Inferior parietal cortex (tissue), 1 donor: ENCODE data around the gene SLC13A3.

ENCODE experiments used
- DNase-seq: peaks from one replicate; pipeline ENCODE4 v3.0.0-alpha.2; 2016; ENCODE audit errors: extremely low spot score

The SLC13A3 gene, protein sequence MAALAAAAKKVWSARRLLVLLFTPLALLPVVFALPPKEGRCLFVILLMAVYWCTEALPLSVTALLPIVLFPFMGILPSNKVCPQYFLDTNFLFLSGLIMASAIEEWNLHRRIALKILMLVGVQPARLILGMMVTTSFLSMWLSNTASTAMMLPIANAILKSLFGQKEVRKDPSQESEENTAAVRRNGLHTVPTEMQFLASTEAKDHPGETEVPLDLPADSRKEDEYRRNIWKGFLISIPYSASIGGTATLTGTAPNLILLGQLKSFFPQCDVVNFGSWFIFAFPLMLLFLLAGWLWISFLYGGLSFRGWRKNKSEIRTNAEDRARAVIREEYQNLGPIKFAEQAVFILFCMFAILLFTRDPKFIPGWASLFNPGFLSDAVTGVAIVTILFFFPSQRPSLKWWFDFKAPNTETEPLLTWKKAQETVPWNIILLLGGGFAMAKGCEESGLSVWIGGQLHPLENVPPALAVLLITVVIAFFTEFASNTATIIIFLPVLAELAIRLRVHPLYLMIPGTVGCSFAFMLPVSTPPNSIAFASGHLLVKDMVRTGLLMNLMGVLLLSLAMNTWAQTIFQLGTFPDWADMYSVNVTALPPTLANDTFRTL

DNA sequence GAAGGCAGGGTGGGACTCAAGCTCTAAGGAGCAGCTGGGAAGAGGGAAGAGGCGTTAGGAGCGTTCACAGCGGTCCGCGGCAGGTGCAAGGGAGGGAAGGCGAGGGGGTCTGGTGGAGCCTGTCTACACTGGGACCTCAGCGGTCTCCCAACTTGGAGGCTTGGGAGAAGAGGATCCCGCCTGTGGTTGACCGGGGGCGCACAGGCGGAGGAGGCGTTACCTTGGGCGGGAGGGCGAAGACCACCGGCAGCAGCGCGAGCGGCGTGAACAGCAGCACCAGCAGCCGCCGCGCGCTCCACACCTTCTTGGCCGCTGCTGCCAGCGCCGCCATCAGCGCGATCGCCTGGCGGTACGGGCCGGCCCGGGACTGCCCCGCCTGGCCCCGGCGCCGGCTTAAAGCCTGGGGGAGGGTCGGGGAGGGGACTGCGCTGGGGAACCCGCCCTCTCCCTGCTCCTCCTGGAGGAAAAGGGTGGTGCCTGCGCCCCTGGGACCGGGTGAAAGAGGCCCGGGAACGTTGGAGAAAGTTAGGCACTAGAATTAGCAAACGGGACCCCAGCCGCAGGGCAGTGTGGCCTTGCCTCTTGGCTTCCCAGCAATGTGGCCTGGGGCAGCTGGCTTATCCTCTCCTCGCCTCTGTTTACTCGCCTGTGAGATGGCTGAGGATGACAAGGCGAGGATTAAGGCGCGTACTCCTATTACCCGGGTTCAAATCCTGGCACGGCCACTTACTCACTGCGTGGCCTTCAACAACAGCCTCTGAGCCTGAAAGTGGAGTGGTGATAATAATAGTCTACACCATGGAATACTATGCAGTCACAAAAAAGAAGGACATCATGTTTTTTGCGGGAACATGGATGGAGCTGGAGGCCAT lies at the start of gene SLC13A3:
Gene SLC13A3, minus strand, starts transcription at position 369 of the 872 bp plus-strand sequence. Its CDS starts 38 bp downstream, at position 331.
- DNase-seq, result no peak

DNA sequence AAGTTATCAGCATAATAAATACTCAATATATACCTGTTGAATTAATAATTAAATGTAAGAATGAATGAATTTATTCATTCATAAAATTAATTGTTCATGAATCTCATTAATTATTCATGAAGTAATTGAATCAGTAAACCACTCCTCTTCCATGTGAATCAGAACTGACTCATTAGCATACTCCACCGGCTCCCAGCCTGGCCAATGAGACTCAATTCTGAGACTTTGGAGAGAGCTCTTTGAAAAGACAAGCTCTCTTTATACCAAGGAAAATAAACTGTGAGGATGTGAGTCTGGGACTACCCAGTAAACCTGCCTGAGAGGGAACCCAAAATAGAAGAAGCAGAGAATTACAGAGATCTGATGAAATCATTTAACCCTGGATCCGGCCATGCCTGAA lies 49.8 kb upstream of the SLC13A3 start:
- DNase-seq, result no peak

GRCh38 chr20:46700481-46700880 lies 49.2 kb upstream of the SLC13A3 start:
- DNase-seq, result no peak

DNA sequence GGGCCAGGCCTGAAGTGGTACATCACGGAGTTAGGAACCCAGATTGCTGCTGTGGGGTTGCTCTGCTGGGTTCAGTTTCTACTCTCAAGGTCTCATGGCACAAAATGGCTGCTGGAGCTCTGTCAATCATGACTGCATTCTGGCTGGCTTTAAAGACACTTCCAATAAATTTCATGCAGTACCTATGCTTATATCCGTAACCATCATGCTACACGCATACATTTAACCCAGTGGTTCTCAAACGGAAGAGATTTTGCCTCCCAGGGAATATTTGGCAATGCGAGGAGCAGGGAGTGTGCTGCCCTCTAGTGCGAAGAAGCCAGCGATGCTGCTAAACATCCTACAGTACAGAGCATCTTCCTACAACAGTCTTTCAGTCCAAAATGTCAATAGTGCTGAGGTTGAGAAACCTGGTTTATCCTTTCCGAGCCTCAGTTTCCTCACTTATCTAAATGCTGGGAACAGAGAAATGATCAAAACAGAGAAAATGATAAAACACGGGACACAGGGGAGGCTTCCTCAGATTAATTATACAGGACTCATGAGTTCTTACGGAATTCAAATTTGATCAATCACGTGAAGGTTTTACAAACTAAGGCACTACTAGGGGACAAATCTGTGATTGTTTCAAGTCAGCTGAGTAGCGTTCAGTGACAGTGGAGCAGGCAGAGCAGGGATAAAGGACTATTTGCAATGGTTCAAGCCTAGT lies 48.5 kb upstream of the SLC13A3 start:
- no peak for DNase-seq

DNA sequence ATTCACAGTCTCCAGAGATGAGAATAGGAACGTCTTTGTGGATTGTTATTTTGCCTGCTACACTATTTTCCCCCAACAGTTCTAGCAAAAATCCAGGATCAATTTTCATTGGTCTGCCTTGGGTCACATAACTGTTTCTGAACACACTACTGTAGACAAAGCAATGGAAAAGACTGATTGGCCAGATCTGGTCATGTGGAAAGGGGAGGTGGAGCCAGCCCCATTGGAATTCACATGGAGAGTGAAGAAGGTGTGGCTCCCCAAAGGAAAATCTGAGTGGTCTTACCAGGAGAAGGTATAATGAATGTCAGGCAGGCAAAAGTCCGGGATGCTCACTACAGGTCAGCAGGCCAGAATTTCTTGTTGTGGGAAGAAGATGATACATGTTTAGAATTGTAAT lies 47.5 kb upstream of the SLC13A3 start:
- DNase-seq, result no peak

DNA sequence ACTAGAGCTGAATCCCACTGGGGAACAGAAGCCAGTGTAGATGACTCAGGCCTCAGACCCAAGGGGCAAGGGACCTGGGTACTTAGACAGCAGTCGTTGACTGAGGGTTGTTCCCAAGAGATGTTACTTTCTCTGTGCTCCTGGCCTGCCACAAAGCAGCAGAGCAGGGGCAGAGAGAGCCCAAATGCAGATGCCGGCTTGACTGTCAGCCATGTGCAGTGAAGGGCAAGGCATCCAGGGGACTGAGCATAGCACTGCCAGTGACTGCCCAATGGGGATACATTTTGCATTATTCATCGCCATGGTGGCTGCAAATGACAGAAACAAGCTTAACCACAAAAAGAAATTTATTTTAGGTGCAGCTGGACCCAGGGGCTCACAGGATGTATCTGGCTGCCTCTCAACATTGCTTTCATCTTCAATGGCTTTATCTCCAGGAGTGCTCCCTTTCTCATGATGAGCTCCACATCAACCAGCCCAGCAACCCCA lies 45.6 kb upstream of the SLC13A3 start:
- DNase-seq, result no peak

GRCh38 chr20:46695892-46696291 lies 44.6 kb upstream of the SLC13A3 start:
- DNase-seq, result peak; percentile 23

DNA sequence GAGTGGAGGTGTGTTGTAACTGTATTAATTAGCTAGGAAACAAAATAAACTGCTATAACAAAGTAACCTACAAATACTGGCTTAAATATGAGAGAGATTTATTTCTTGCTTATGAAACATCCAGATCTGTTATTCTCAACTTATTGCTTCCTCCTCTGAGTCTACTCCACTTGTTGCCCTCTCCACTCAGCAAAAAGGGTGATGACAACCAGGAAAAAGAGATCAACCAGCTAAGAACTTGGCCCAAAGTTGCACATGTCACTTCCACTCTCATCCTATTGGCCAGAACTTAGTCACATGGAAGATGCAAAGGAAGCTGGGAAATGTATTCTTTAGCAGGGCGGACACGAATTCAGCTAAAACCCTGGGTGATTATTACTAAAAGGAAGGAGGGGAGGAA lies 43.2 kb upstream of the SLC13A3 start:
- DNase-seq, result peak; percentile 54

DNA sequence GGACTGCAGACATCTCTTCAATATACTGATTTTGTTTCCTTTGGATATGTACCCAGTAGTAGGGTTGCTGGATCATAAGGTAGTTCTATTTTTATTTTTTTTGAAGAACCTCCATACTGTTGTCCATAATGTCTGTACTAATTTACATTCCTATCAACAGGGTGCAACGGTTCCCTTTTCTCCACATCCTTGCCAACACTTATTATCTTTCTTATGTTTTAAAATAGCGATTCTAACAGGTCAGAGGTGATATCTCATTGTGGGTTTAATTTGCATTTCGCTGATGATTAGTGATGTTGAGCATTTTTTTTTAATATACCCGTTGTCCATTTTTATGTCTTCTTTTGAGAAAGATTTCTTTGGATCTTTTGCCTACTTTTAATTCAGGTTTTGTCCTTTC lies 39.9 kb upstream of the SLC13A3 start:
- no peak for DNase-seq

GRCh38 chr20:46690219-46691106 lies 39.2 kb upstream of the SLC13A3 start:
- peak; percentile 7 for DNase-seq

DNA sequence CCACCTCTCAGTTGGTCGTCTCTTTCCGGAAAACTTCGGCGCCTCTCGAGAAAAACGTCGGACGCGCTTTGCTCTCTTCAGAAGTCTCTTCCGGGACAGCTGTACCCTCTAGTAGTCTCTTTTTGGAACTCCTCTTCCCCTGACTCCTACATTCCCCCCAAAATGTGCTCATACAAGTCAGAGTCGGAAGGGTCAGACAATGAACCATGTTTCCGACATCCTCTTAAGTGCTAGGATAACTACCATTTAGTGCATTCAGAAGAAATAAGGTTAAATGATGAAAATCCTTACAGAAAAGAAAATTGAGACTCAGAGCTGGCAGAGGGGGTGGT lies 38.5 kb upstream of the SLC13A3 start:
- no peak for DNase-seq

DNA sequence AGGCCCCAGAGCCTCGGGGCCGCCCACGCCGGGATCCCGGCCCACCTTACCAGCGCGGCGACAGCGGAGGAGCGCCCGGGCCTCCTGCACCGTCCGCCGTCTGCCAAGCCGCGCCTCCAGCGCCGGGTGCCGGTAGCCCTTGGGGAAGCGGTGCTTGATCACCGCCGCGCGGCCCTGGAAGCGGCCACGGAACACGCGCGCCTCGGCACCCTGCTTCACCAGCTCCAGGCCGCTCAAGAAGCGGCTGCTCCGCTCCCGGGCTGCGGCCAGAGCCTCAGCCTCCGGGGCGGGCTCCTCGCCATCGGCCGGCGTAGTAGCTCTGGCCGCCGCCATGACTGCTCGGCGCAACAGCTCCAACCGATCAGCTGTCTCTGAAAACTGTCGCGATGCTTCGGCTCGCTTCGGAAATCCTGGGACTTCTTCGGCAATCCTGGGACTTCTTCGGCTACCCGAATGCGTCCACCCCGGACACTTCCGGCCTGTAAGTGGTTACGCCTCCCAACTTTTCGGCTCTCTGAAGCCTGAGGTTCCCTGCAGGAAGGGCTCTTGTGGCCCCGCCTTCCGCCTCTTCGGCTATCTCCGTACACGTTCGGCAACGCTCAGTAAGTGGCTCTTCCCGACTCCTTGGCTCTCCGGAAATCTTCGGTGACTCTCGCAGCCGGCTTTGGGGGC lies 38.0 kb upstream of the SLC13A3 start, which contains the start of gene TP53RK:
Gene TP53RK, minus strand, starts transcription at position 363 of the 672 bp plus-strand sequence. Its CDS starts 30 bp downstream, at position 333.
- DNase-seq, result peak; percentile 97

GRCh38 chr20:46688151-46689081 lies 37.2 kb upstream of the SLC13A3 start:
- peak; percentile 31 for DNase-seq

GRCh38 chr20:46683939-46684750 lies 32.9 kb upstream of the SLC13A3 start:
- peak; percentile 18 for DNase-seq

GRCh38 chr20:46683668-46683938 lies 32.3 kb upstream of the SLC13A3 start:
- no peak for DNase-seq

DNA sequence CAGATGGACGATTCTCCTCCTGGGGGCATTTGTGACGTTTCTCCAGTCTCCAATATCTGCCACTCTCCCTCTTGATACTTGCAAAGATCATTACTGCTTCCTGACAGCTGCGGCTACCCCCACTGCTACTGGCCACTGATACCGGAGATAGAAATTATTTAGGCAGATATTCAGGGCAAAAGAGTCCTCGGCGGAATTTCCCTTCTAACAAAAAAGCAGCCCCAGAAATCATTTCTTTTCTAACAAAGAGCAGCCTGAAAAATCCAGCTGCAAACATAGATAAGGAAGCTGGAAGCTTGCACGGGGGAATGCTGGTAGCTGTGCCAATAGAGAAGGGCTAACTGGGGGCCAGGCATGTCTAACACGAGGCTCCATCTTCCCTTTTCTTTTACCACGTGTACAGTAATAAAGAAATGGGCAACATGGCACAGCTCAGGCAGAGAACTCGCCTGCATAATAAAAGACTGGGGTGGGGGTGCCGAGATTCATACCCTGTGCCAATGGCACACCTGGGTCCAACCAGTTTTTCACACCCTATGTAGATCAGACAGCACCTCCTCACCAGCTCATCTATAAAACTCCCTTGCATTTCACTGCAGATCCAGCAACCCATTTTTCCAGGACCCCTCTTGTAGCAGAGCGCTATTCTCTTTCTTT lies 31.9 kb upstream of the SLC13A3 start:
- DNase-seq, result no peak

DNA sequence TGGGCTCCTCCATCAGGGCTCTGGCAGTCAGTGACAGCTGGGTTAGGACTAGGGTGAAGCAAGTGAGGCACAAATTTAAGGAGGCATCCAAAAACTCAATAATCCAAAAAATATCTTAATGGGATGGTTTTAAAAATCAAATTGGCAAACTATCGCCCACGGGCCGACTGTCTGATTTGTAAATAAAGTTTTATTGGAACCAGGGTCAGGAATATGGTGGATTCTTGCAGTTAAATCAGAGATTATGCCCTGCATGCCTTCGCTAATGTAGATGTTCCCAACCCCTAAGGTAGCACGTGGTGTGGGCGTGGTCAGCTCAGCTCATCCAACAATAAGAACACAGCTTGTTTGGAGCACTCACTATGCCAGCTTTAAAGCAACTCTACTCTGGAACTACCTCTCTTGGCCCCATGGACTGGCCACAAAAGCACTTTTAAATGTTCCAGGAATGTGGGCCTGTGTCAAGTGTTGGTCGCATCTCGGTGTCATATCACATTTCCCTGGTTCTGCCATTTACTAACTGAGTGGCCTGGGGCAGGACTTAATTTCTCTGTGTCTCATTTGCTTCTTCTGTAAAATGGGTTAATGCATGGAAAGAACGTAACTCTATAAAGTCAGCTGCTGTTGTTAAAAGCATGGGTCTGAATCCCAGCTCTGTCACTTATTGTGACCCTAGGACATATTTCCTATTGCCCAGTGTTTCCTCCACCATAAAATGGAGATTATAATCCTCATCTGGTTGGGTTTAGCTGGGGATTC lies 31.0 kb upstream of the SLC13A3 start:
- DNase-seq, result no peak
